Spleen (tissue), 11 donors: ENCODE data around the gene VPS72. TPM values are rescaled to one million over a fixed set of nuclear protein-coding genes. Genes with fewer than 3 reads are reported as not detected.
A peak's percentile ranks its signal among the peaks of the same experiment; 100 is the strongest.

Experiments used
- DNase-seq: peaks from one replicate; pipeline ENCODE4 v3.0.0-alpha.2; 2020
- H3K27ac ChIP-seq, 8 donors: fragments of 200-600 bp; sonication (generic) in 7 of 8; 1 replicate in 4 of 8; 2 replicates in 4 of 8; pipeline versions ENCODE4 v1.5.0 to v1.8.0; 2016 to 2021; ENCODE audit warnings: inconsistent platforms in 4 of 8, mild to moderate bottlenecking in 4 of 8, moderate library complexity in 1 of 8
- H3K27me3 ChIP-seq, 7 donors: fragments of 200-600 bp; sonication (generic) in 6 of 7; replicated peaks in 1 of 7; 1 replicate in 4 of 7; 2 replicates in 3 of 7; pipeline versions ENCODE4 v1.5.0 to v1.8.0; 2016 to 2021; ENCODE audit warnings: inconsistent platforms in 3 of 7, mild to moderate bottlenecking in 1 of 7
- H3K36me3 ChIP-seq, 6 donors: fragments of 200-600 bp; sonication (generic) in 5 of 6; 1 replicate in 4 of 6; 2 replicates in 2 of 6; pipeline versions ENCODE4 v1.5.0 to v1.8.0; 2016 to 2021; ENCODE audit warnings: inconsistent platforms in 2 of 6
- H3K4me1 ChIP-seq, 6 donors: fragments of 200-600 bp; sonication (generic) in 5 of 6; 1 replicate in 3 of 6; 2 replicates in 3 of 6; pipeline versions ENCODE4 v1.5.0 to v1.8.0; 2016 to 2021; ENCODE audit warnings: inconsistent platforms in 3 of 6
- H3K4me3 ChIP-seq, 8 donors: fragments of 200-600 bp; sonication (generic) in 7 of 8; 1 replicate in 4 of 8; 2 replicates in 4 of 8; pipeline versions ENCODE4 v1.5.0 to v1.8.0; 2016 to 2021; ENCODE audit warnings: inconsistent platforms in 4 of 8, mild to moderate bottlenecking in 4 of 8, moderate library complexity in 2 of 8
- H3K9me3 ChIP-seq, 8 donors: fragments of 200-600 bp; sonication (generic) in 7 of 8; 1 replicate in 4 of 8; 2 replicates in 4 of 8; pipeline versions ENCODE4 v1.5.0 to v1.8.0; 2016 to 2021; ENCODE audit warnings: inconsistent platforms in 4 of 8
- POLR2A ChIP-seq, 3 donors: fragments of 450-650 bp; IDR thresholded peaks; one replicate each; pipeline ENCODE4 v1.5.1; 2017; ENCODE audit warnings: antibody characterized with exemption in 3 of 3, mild to moderate bottlenecking in 1 of 3
- POLR2AphosphoS5 ChIP-seq, 3 donors: sonication (generic); formaldehyde crosslinking; IDR thresholded peaks; one replicate each; pipeline ENCODE4 v1.5.1; 2017; ENCODE audit warnings: antibody characterized with exemption in 3 of 3
- WGBS, 5 donors: extraction: QIAGEN DNeasy Blood & Tissue Kit in 3 of 5; methylation state at CpG; one replicate each; pipeline versions ENCODE4 v1.1.5 to v1.1.7; 2013 to 2018; 5-methylcytosine and 5-hydroxymethylcytosine counted together
- intact Hi-C: fragments of 100-400 bp; cut with DNase I; formaldehyde crosslinking; loops from one replicate; pipeline ENCODE4 v1.15.0; 2023; ENCODE audit warnings: low total_unique reads
- polyA plus RNA-seq, 3 donors: library from polyadenylated mRNA; stranded (reverse); fragments of 200-250 nt; gene quantifications; one replicate each; pipeline ENCODE4 v1.2.1, GENCODE V29; 2013
- total RNA-seq, 7 donors: library from RNA; depleted of rRNA in 3 of 7; stranded (reverse); fragments of >200 nt in 3 of 7; fragmentation: NEBNext Ultra II Directional in 4 of 7; extraction: Animal tissue kit (Norgen Biotek cat#: 25700) in 4 of 7; gene quantifications; one replicate each; pipeline versions ENCODE4 v1.1.0 to v1.2.1, GENCODE V29; 2016 to 2021
- TF ChIP-seq, protein P1 (sequence below), 11 experiments: fragments of 200-600 bp in 7 of 11; fragments of 450-650 bp in 4 of 11; sonication (generic) in 4 of 11; IDR thresholded peaks in 8 of 11; conservative IDR thresholded peaks in 3 of 11; 1 replicate in 7 of 11; 2 replicates in 4 of 11; pipeline versions ENCODE4 v1.4.0 to v1.8.0; 2016 to 2021; ENCODE audit warnings: antibody characterized with exemption in 11 of 11, inconsistent platforms in 4 of 11, mild to moderate bottlenecking in 1 of 11
- donor health status: healthy with polysubstance abuse.
- donor health status: DM: no; HTN: no; CAD: no; lungs with moderate emphysema.
- donor health status: DM: no; HTN: no; CAD: no.
- donor health status: Bipolar disorder and iron deficiency.
- donor health status: healthy.
- donor health status: DM: no; HTN: no; CAD: no.
- donor health status: DM: yes; HTN: yes; CAD: no.

The VPS72 gene
- total and polyA plus RNA-seq, 10 donors = 23.1 to 43.1 (median 31.2) TPM

DNA sequence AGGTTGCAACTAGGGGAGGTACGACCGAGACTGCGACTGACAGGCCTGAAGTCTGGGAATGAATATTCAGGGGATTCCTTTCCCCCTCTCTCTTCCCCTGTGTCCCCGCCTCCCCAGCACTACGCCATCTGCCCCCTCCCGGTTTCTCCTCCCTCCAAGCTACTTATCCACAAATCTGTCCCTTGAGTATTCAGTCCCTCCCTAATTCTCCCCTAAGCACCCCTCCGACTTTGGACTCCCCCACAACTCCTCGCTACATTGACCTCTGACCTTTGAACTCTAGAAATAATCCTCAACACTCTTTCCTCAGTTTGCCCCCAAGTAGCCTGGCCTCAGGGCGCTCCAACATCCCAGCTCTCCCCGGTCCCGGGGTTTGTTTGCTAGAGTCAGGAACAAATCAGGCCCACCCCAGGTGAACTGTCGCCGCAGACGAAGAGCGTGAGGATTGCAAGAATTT is 24.7 kb downstream of the VPS72 start:
- peak; percentile 88 for DNase-seq
- peak overlapping the region; percentile 74 to 93 (median 88) for H3K27ac ChIP-seq
- TF ChIP-seq POLR2AphosphoS5 (IDR thresholded peaks at IDR 0.05) (no peak), POLR2A (IDR thresholded peaks at IDR 0.05) (no peak)
- TF ChIP-seq, protein P1, sequence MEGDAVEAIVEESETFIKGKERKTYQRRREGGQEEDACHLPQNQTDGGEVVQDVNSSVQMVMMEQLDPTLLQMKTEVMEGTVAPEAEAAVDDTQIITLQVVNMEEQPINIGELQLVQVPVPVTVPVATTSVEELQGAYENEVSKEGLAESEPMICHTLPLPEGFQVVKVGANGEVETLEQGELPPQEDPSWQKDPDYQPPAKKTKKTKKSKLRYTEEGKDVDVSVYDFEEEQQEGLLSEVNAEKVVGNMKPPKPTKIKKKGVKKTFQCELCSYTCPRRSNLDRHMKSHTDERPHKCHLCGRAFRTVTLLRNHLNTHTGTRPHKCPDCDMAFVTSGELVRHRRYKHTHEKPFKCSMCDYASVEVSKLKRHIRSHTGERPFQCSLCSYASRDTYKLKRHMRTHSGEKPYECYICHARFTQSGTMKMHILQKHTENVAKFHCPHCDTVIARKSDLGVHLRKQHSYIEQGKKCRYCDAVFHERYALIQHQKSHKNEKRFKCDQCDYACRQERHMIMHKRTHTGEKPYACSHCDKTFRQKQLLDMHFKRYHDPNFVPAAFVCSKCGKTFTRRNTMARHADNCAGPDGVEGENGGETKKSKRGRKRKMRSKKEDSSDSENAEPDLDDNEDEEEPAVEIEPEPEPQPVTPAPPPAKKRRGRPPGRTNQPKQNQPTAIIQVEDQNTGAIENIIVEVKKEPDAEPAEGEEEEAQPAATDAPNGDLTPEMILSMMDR (IDR thresholded peaks at IDR 0.05 in 8 of 11, conservative IDR thresholded peaks at IDR 0.05 in 3 of 11) = no peak
- no peaks in the 10 kb centered on the region for H3K27me3 ChIP-seq
- H3K36me3 ChIP-seq = peaks cover 0 to 83% (median 36%) of the 10 kb centered on the region in 6 donors
- H3K4me1 ChIP-seq = peaks cover 15 to 74% (median 43%) of the 10 kb centered on the region in 6 donors
- H3K4me3 ChIP-seq = peak overlapping the region; percentile 65 to 95 (median 80)
- intact Hi-C loops = no loop called here
- no peaks in the 10 kb centered on the region for H3K9me3 ChIP-seq
- 25 to 38% (median 28%) methylated on average over 15 of the region's 15 CpGs for WGBS, 5 donors

DNA sequence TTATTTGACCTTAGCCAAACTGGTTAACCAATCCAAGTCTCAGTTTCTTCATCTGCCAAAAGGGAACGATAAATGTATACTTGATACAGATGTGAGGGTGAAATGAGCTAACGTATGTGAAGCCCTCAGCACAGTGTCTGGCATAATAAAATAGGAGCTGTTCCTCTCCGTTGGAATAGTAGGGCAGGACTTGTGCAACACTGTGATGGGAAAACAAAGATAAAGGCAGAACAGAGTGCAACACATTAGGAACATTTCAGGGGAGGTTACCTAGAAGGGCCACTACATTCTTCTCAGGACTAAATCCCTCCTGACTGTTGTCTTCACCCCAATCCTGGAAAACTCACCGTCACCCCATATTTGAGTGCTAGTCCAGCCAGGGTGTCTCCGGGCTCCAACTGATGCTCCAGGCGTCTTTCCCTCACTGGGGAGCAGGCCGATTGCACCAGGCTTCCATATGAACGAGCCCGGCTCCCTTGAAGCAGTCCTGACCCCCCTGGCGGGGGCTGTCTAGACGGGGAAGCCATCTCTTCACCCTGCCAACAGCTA is 25.2 kb downstream of the VPS72 start:
- Histone ChIP-seq H3K27ac (peak overlapping the region; percentile 74 to 93 (median 88)), H3K27me3 (no peaks in the 10 kb centered on the region), H3K9me3 (no peaks in the 10 kb centered on the region), H3K36me3 (peaks cover 0 to 81% (median 33%) of the 10 kb centered on the region in 6 donors), H3K4me3 (peak overlapping the region; percentile 65 to 95 (median 80)), H3K4me1 (peaks cover 15 to 80% (median 48%) of the 10 kb centered on the region in 6 donors)
- no peak for DNase-seq
- WGBS, 5 donors = 53 to 70% (median 59%) methylated on average over 7 to 11 of the region's 11 CpGs
- intact Hi-C loops = no loop called here
- TF ChIP-seq POLR2AphosphoS5 (IDR thresholded peaks at IDR 0.05) = no peak

DNA sequence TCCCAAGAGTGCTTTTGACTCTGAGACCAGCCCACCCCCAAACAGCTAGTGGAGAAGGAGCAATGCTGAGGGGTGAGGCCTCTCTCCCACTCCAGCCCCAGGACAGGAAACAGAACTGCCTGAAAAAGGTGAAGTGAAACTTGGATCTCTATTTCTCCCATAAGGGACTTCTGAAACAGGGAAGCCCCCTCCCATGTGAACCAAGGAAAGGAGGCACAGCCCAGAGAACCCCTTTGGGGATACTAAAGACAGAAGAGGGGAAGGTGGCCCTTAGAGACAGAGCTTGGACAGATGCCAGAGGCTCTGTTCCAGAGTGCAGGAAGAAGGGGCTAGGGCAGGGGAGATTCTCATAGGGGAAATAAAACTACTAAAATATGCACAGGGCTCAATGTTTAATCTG is 30.6 kb downstream of the VPS72 start:
- H3K9me3 ChIP-seq = no peaks in the 10 kb centered on the region
- DNase-seq = peak; percentile 22
- H3K27me3 ChIP-seq = no peaks in the 10 kb centered on the region
- peaks cover 19 to 87% (median 62%) of the 10 kb centered on the region in 6 donors for H3K4me1 ChIP-seq
- H3K36me3 ChIP-seq = peaks cover 0 to 73% (median 23%) of the 10 kb centered on the region in 6 donors
- TF ChIP-seq POLR2A (IDR thresholded peaks at IDR 0.05) (no peak), POLR2AphosphoS5 (IDR thresholded peaks at IDR 0.05) (no peak)
- TF ChIP-seq, protein P1 (IDR thresholded peaks at IDR 0.05 in 8 of 11, conservative IDR thresholded peaks at IDR 0.05 in 3 of 11) = no peak
- peak overlapping the region in 2 of 8 donors; percentile 67 to 91 for H3K4me3 ChIP-seq
- intact Hi-C loops = loop anchor here (5.0 kb wide), 1 partner anchor 57 kb away; no protein-coding TSS in a partner anchor
- peak overlapping the region in 7 of 8 donors; percentile 22 to 94 (median 85) for H3K27ac ChIP-seq

DNA sequence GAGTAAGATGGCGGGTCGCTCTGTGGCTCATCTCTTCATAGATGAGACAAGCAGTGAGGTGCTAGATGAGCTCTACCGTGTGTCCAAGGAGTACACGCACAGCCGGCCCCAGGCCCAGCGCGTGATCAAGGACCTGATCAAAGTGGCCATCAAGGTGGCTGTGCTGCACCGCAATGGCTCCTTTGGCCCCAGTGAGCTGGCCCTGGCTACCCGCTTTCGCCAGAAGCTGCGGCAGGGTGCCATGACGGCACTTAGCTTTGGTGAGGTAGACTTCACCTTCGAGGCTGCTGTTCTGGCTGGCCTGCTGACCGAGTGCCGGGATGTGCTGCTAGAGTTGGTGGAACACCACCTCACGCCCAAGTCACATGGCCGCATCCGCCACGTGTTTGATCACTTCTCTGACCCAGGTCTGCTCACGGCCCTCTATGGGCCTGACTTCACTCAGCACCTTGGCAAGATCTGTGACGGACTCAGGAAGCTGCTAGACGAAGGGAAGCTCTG is 31.2 kb downstream of the VPS72 start:
- peak overlapping the region in 7 of 8 donors; percentile 83 to 94 (median 85) for H3K27ac ChIP-seq
- H3K4me3 ChIP-seq = peak overlapping the region in 5 of 8 donors; percentile 55 to 91 (median 67)
- H3K4me1 ChIP-seq = peaks cover 15 to 82% (median 58%) of the 10 kb centered on the region in 6 donors
- no peaks in the 10 kb centered on the region for H3K27me3 ChIP-seq
- 84 to 89% (median 86%) methylated on average over 19 to 22 of the region's 22 CpGs for WGBS, 5 donors
- peak; percentile 78 for DNase-seq
- H3K36me3 ChIP-seq = peaks cover 0 to 68% (median 23%) of the 10 kb centered on the region in 6 donors
- TF ChIP-seq POLR2A (IDR thresholded peaks at IDR 0.05) = no peak
- TF ChIP-seq POLR2AphosphoS5 (IDR thresholded peaks at IDR 0.05) = peak in 2 of 3 donors; percentile 12 to 45
- H3K9me3 ChIP-seq = no peaks in the 10 kb centered on the region
- intact Hi-C loops = loop anchor here (5.0 kb wide), 1 partner anchor 56 kb away; no protein-coding TSS in a partner anchor

DNA sequence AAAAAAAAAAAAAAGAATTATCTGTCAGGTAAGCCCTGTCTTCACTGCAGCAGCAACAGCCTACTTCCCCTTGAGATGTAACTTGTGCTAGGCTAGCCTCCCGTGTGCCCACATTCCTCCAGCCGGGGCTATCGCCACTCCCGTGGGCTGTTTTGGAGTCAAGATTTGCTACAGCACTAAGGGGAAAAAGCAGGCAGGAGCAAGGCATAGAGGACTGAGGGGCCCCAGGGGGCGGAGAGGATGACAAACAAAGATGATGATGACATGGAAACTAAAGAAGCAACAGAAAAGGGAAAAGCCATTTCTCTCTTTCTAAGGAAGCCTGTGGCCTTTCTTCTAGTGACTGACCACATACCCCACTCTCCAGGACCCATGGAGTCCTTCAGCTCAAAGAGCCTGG is 31.7 kb downstream of the VPS72 start:
- H3K27me3 ChIP-seq = no peaks in the 10 kb centered on the region
- peak overlapping the region in 7 of 8 donors; percentile 83 to 94 (median 85) for H3K27ac ChIP-seq
- H3K36me3 ChIP-seq = peaks cover 0 to 63% (median 23%) of the 10 kb centered on the region in 6 donors
- DNase-seq = peak; percentile 77
- 18 to 63% (median 52%) methylated on average over 5 of the region's 5 CpGs for WGBS, 5 donors
- peak overlapping the region in 6 of 8 donors; percentile 55 to 91 (median 66) for H3K4me3 ChIP-seq
- intact Hi-C loops = loop anchor here (5.0 kb wide), 1 partner anchor 56 kb away; no protein-coding TSS in a partner anchor
- no peak for TF ChIP-seq POLR2A (IDR thresholded peaks at IDR 0.05)
- TF ChIP-seq, protein P1 (IDR thresholded peaks at IDR 0.05 in 8 of 11, conservative IDR thresholded peaks at IDR 0.05 in 3 of 11) = no peak
- TF ChIP-seq POLR2AphosphoS5 (IDR thresholded peaks at IDR 0.05) = no peak
- peaks cover 15 to 77% (median 55%) of the 10 kb centered on the region in 6 donors for H3K4me1 ChIP-seq
- H3K9me3 ChIP-seq = no peaks in the 10 kb centered on the region
